ENCODE measurements around the gene SKP1.
"Not testable (repeated sequence)": the region's sequence is repeated elsewhere in the genome, so short reads cannot be mapped to it uniquely, and the experiment has no call there.

SKP1 gene

GRCh38 chr5:134215757-134216156 is 39.0 kb upstream of the SKP1 start:
- Histone ChIP-seq H3K9me3 (no peaks in the 10 kb centered on the region), H3K36me3 (peaks cover 0 to 4% (median 0%) of the 10 kb centered on the region in 3 donors), H3K4me1 (peaks cover 0 to 75% (median 20%) of the 10 kb centered on the region in 4 donors), H3K4me3 (no peak overlapping the region), H3K27me3 (no peaks in the 10 kb centered on the region), H3K27ac (no peak overlapping the region)
- DNase-seq = no peak
- intact Hi-C loops (cut with DNase I; ENCODE audit: low total_unique reads) = no loop called here
- TF ChIP-seq CTCF (IDR thresholded peaks at IDR 0.05) = no peak

- H3K36me3 ChIP-seq; intact Hi-C loops (cut with DNase I; ENCODE audit: low total_unique reads); H3K4me3 ChIP-seq; H3K27ac ChIP-seq; H3K27me3 ChIP-seq; H3K9me3 ChIP-seq; DNase-seq: not testable (repeated sequence)
- peaks cover 0 to 71% (median 15%) of the 10 kb centered on the region in 4 donors for H3K4me1 ChIP-seq
These were observed 34.7 kb upstream of the SKP1 start for GRCh38 chr5:134211263-134212031.

GRCh38 chr5:134209477-134210245 is 32.9 kb upstream of the SKP1 start:
- Histone ChIP-seq H3K4me1 (peaks cover 0 to 53% (median 9%) of the 10 kb centered on the region in 4 donors), H3K4me3 (no peak overlapping the region), H3K27me3 (no peaks in the 10 kb centered on the region), H3K27ac (no peak overlapping the region), H3K9me3 (no peaks in the 10 kb centered on the region), H3K36me3 (peaks cover 4 to 7% (median 7%) of the 10 kb centered on the region in 3 donors)
- intact Hi-C loops (cut with DNase I; ENCODE audit: low total_unique reads) = no loop called here
- no peak for DNase-seq
- no peak for TF ChIP-seq CTCF (IDR thresholded peaks at IDR 0.05)

- intact Hi-C loops (cut with DNase I; ENCODE audit: low total_unique reads) = no loop called here
- DNase-seq = no peak
- TF ChIP-seq CTCF (IDR thresholded peaks at IDR 0.05) = no peak
- Histone ChIP-seq H3K4me3 (no peak overlapping the region), H3K36me3 (peaks cover 20 to 24% (median 22%) of the 10 kb centered on the region in 3 donors), H3K4me1 (peaks cover 0 to 49% (median 5%) of the 10 kb centered on the region in 4 donors), H3K27ac (no peak overlapping the region), H3K27me3 (no peaks in the 10 kb centered on the region), H3K9me3 (no peaks in the 10 kb centered on the region)
These were observed 30.9 kb upstream of the SKP1 start for GRCh38 chr5:134207696-134208095.

GRCh38 chr5:134206627-134207160 is 29.9 kb upstream of the SKP1 start:
- Histone ChIP-seq H3K27me3 (no peaks in the 10 kb centered on the region), H3K4me3 (no peak overlapping the region), H3K36me3 (peaks cover 25 to 27% (median 25%) of the 10 kb centered on the region in 3 donors), H3K27ac (no peak overlapping the region), H3K9me3 (no peaks in the 10 kb centered on the region), H3K4me1 (peaks cover 0 to 47% (median 5%) of the 10 kb centered on the region in 4 donors)
- no peak for TF ChIP-seq CTCF (IDR thresholded peaks at IDR 0.05)
- DNase-seq = no peak
- intact Hi-C loops (cut with DNase I; ENCODE audit: low total_unique reads) = no loop called here

- Histone ChIP-seq H3K4me1 (peaks cover 0 to 26% (median 5%) of the 10 kb centered on the region in 4 donors), H3K9me3 (no peaks in the 10 kb centered on the region), H3K27ac (no peak overlapping the region), H3K4me3 (no peak overlapping the region), H3K27me3 (no peaks in the 10 kb centered on the region), H3K36me3 (peaks cover 46 to 48% (median 46%) of the 10 kb centered on the region in 3 donors)
- no peak for TF ChIP-seq CTCF (IDR thresholded peaks at IDR 0.05)
- DNase-seq = no peak
- intact Hi-C loops (cut with DNase I; ENCODE audit: low total_unique reads) = no loop called here
These were observed 27.8 kb upstream of the SKP1 start for GRCh38 chr5:134204575-134204974.
